Activated effector memory CD4-positive, alpha-beta T cell treated with anti-CD3 and anti-CD28 coated beads, Interleukin-2, amount 50 U/mL, for 16 hours (primary cell): ENCODE measurements around the gene PDCD5.
"Not testable (repeated sequence)": the region's sequence is repeated elsewhere in the genome, so short reads cannot be mapped to it uniquely, and the experiment has no call there.

Experiments used
- DNase-seq: peaks from one replicate; pipeline ENCODE4 v3.0.0-alpha.2; 2020

The PDCD5 gene

GRCh38 chr19:32580353-32580900 lies 563 bp upstream of the PDCD5 start:
- no peak for DNase-seq

GRCh38 chr19:32581705-32582179 lies 752 bp downstream of the PDCD5 start:
- DNase-seq, result no peak

- DNase-seq, result not testable (repeated sequence)
Observed at GRCh38 chr19:32587747-32588504, 6.9 kb downstream of the PDCD5 start.

GRCh38 chr19:32594021-32594420 lies 13.0 kb downstream of the PDCD5 start:
- DNase-seq, result no peak

GRCh38 chr19:32595491-32595890 lies 14.5 kb downstream of the PDCD5 start:
- no peak for DNase-seq

- DNase-seq, result no peak
Observed at GRCh38 chr19:32598022-32598421, 17.0 kb downstream of the PDCD5 start.

GRCh38 chr19:32599258-32599657 lies 18.3 kb downstream of the PDCD5 start:
- no peak for DNase-seq

- DNase-seq, result peak; percentile 73
Observed at GRCh38 chr19:32599736-32600157, 18.8 kb downstream of the PDCD5 start.

GRCh38 chr19:32603961-32604360 lies 23.0 kb downstream of the PDCD5 start:
- no peak for DNase-seq

- DNase-seq, result no peak
Observed at GRCh38 chr19:32605544-32605943, 24.6 kb downstream of the PDCD5 start.

GRCh38 chr19:32606289-32606688 lies 25.3 kb downstream of the PDCD5 start:
- no peak for DNase-seq

- no peak for DNase-seq
Observed at GRCh38 chr19:32607479-32607878, 26.5 kb downstream of the PDCD5 start.

- no peak for DNase-seq
Observed at GRCh38 chr19:32611161-32611560, 30.2 kb downstream of the PDCD5 start.

- DNase-seq, result no peak
Observed at GRCh38 chr19:32613008-32613407, 32.0 kb downstream of the PDCD5 start.

GRCh38 chr19:32614916-32615315 lies 33.9 kb downstream of the PDCD5 start:
- no peak for DNase-seq

GRCh38 chr19:32615569-32615968 lies 34.6 kb downstream of the PDCD5 start:
- DNase-seq, result no peak

GRCh38 chr19:32619051-32619685 lies 38.2 kb downstream of the PDCD5 start:
- DNase-seq, result no peak

GRCh38 chr19:32622002-32622401 lies 41.0 kb downstream of the PDCD5 start:
- no peak for DNase-seq

GRCh38 chr19:32624410-32624809 lies 43.4 kb downstream of the PDCD5 start:
- no peak for DNase-seq

- no peak for DNase-seq
Observed at GRCh38 chr19:32626969-32627368, 46.0 kb downstream of the PDCD5 start.

- DNase-seq, result no peak
Observed at GRCh38 chr19:32627714-32628270, 46.8 kb downstream of the PDCD5 start.

GRCh38 chr19:32630338-32630737 lies 49.3 kb downstream of the PDCD5 start:
- DNase-seq, result no peak

GRCh38 chr19:32631381-32631780 lies 50.4 kb downstream of the PDCD5 start:
- no peak for DNase-seq
